ENCODE data around the gene CARTPT.

Gene CARTPT

GRCh38 chr5:71719063-71719964, at the start of gene CARTPT:
Gene CARTPT (plus strand): TSS chr5:71719275. CDS start chr5:71719294, 19 bp downstream.
- DNase-seq (ENCODE audit: low read depth), result no peak
- TF ChIP-seq CTCF (IDR thresholded peaks at IDR 0.05; ENCODE audit: low read depth, low read length), result no peak
- no peak for TF ChIP-seq MYC (IDR thresholded peaks at IDR 0.05; ENCODE audit: low read depth, low read length)
- TF ChIP-seq POLR2A (IDR thresholded peaks at IDR 0.05; ENCODE audit: extremely low read depth, insufficient read length), result no peak
- TF ChIP-seq MAX (IDR thresholded peaks at IDR 0.05; ENCODE audit: low read depth, low read length), result no peak
- no peak within 1 kb of the TSS for H3K4me3 ChIP-seq (ENCODE audit: low read depth, low read length)

GRCh38 chr5:71677977-71678376, 41.1 kb upstream of the CARTPT start:
- no peak overlapping the region for H3K4me3 ChIP-seq (ENCODE audit: low read depth, low read length)
- TF ChIP-seq MAX (IDR thresholded peaks at IDR 0.05; ENCODE audit: low read depth, low read length) (no peak), MYC (IDR thresholded peaks at IDR 0.05; ENCODE audit: low read depth, low read length) (no peak), CTCF (IDR thresholded peaks at IDR 0.05; ENCODE audit: low read depth, low read length) (no peak), POLR2A (IDR thresholded peaks at IDR 0.05; ENCODE audit: extremely low read depth, insufficient read length) (no peak)
- DNase-seq (ENCODE audit: low read depth), result no peak

GRCh38 chr5:71679714-71680113, 39.4 kb upstream of the CARTPT start:
- H3K4me3 ChIP-seq (ENCODE audit: low read depth, low read length), result no peak overlapping the region
- no peak for DNase-seq (ENCODE audit: low read depth)
- no peak for TF ChIP-seq CTCF (IDR thresholded peaks at IDR 0.05; ENCODE audit: low read depth, low read length)
- TF ChIP-seq MYC (IDR thresholded peaks at IDR 0.05; ENCODE audit: low read depth, low read length), result no peak
- TF ChIP-seq MAX (IDR thresholded peaks at IDR 0.05; ENCODE audit: low read depth, low read length), result no peak
- TF ChIP-seq POLR2A (IDR thresholded peaks at IDR 0.05; ENCODE audit: extremely low read depth, insufficient read length), result no peak

GRCh38 chr5:71680510-71680909, 38.6 kb upstream of the CARTPT start:
- TF ChIP-seq POLR2A (IDR thresholded peaks at IDR 0.05; ENCODE audit: extremely low read depth, insufficient read length) (no peak), MAX (IDR thresholded peaks at IDR 0.05; ENCODE audit: low read depth, low read length) (no peak), CTCF (IDR thresholded peaks at IDR 0.05; ENCODE audit: low read depth, low read length) (no peak), MYC (IDR thresholded peaks at IDR 0.05; ENCODE audit: low read depth, low read length) (no peak)
- DNase-seq (ENCODE audit: low read depth), result no peak
- no peak overlapping the region for H3K4me3 ChIP-seq (ENCODE audit: low read depth, low read length)

GRCh38 chr5:71681296-71681695, 37.8 kb upstream of the CARTPT start:
- no peak for DNase-seq (ENCODE audit: low read depth)
- no peak for TF ChIP-seq MYC (IDR thresholded peaks at IDR 0.05; ENCODE audit: low read depth, low read length)
- TF ChIP-seq POLR2A (IDR thresholded peaks at IDR 0.05; ENCODE audit: extremely low read depth, insufficient read length), result no peak
- TF ChIP-seq CTCF (IDR thresholded peaks at IDR 0.05; ENCODE audit: low read depth, low read length), result no peak
- no peak for TF ChIP-seq MAX (IDR thresholded peaks at IDR 0.05; ENCODE audit: low read depth, low read length)
- no peak overlapping the region for H3K4me3 ChIP-seq (ENCODE audit: low read depth, low read length)
